C4-2B (cell line): ENCODE results near the gene GSTO1.

Source experiments
- CTCF ChIP-seq: fragments of 450-650 bp; conservative IDR thresholded peaks from 2 replicates; pipeline ENCODE4 v1.5.1; 2017; ENCODE audit warnings: mild to moderate bottlenecking
- ZFX ChIP-seq: fragments of 450-650 bp; IDR thresholded peaks from 2 replicates; pipeline ENCODE4 v1.6.1; 2017

DNA sequence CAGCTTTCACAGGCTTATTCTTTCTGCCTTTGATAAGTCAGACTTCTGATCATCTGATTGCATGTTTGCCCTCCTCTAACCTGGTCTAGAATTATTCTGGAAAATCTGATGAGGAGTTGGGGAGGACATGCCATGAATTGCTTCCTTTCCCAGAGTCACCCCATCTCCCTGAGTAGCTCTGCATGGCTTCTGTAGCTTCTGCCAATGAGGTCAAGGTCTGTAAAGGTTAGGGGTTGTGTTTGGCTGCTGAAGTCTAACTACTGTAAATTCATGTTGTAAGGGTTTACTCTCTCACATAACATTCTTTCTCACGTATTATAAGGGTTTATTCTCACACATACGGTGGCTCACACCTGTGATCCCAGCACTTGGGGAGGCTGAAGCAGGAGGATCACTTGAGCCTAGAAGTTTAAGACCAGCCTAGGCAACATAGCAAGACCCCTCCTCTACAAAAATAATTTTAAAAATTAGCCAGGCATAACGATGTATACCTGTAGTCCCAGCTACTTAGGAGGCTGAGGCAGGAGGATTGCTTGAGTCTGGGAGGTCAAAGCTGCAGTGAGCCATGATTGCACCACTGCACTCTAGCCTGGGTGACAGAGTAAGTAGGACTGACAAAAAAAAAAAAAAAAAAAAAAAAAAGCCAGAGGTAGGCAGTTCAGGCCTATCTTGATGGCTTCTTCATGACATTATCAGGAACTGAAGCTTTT, 25.0 kb downstream of the GSTO1 start:
- TF ChIP-seq CTCF (no peak), ZFX (no peak)
